Activated CD8-positive, alpha-beta memory T cell treated with anti-CD3 and anti-CD28 coated beads, Interleukin-2, amount 50 U/mL, for 4 hours (primary cell): ENCODE measurements around the gene PLD1.

Experiments used
- DNase-seq: peaks from one replicate; pipeline ENCODE4 v3.0.0-alpha.2; 2020

Gene PLD1

DNA sequence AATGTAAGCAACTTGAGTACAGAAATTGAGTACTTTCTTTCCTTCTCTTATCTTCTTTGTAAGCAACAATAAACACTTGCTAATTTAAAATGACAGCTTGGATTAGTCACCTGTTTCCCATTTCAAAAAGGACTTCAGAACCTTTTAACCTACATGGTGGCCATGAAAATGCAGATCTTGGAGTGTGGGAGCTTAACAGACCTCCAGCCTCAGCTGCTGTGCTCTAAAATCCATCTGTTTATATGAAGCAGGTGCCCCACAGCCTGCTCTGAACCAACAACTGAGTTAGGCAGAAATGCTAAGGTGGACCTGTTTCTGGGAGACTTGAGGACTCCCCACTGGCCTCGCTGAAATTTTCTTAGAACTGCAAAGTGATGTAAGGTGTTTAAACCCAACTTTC lies 259.0 kb downstream of the PLD1 start:
- DNase-seq = no peak
